Measurements from ENCODE around the gene ADTRP.

GRCh38 chr6:11718463-11718862 lies 60.1 kb downstream of the ADTRP start:
- no peak for TF ChIP-seq FOSL1 (IDR thresholded peaks at IDR 0.05; ENCODE audit: low read depth)
- no peak for TF ChIP-seq CTCF (IDR thresholded peaks at IDR 0.05 in 2 of 3, conservative IDR thresholded peaks at IDR 0.05 in 1 of 3; ENCODE audit: borderline replicate concordance in 1 of 3, insufficient read depth in 1 of 3, low read depth in 2 of 3, low read length in 2 of 3)
- no peak for TF ChIP-seq RAD21 (IDR thresholded peaks at IDR 0.05; ENCODE audit: low read depth)
- TF ChIP-seq SIN3A (IDR thresholded peaks at IDR 0.05; ENCODE audit: low read depth): no peak
- no peak for TF ChIP-seq CEBPB (IDR thresholded peaks at IDR 0.05; ENCODE audit: low read depth)
- no peak for TF ChIP-seq POLR2AphosphoS5 (IDR thresholded peaks at IDR 0.05; ENCODE audit: low read depth, low read length)
- TF ChIP-seq ZNF274 (IDR thresholded peaks at IDR 0.05; ENCODE audit: low read depth, low read length): no peak
- no peak for TF ChIP-seq POLR2A (IDR thresholded peaks at IDR 0.05; ENCODE audit: borderline replicate concordance, extremely low read depth, insufficient read depth, insufficient read length)
- TF ChIP-seq ZFX (IDR thresholded peaks at IDR 0.05): no peak
- no peak for TF ChIP-seq YY1 (IDR thresholded peaks at IDR 0.05; ENCODE audit: extremely low read depth, insufficient replicate concordance, low read depth, low read length)
- no peak for TF ChIP-seq ATF3 (IDR thresholded peaks at IDR 0.05)
- TF ChIP-seq, protein P1, sequence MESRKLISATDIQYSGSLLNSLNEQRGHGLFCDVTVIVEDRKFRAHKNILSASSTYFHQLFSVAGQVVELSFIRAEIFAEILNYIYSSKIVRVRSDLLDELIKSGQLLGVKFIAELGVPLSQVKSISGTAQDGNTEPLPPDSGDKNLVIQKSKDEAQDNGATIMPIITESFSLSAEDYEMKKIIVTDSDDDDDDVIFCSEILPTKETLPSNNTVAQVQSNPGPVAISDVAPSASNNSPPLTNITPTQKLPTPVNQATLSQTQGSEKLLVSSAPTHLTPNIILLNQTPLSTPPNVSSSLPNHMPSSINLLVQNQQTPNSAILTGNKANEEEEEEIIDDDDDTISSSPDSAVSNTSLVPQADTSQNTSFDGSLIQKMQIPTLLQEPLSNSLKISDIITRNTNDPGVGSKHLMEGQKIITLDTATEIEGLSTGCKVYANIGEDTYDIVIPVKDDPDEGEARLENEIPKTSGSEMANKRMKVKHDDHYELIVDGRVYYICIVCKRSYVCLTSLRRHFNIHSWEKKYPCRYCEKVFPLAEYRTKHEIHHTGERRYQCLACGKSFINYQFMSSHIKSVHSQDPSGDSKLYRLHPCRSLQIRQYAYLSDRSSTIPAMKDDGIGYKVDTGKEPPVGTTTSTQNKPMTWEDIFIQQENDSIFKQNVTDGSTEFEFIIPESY (IDR thresholded peaks at IDR 0.05; ENCODE audit: extremely low read depth, insufficient replicate concordance, low read length): no peak

Data from HCT116 (cell line).